NCI-H2107 (cell line): ENCODE measurements around the gene SMAD3.
A peak's percentile ranks its signal among the peaks of the same experiment; 100 is the strongest.
"Not testable (repeated sequence)": the region's sequence is repeated elsewhere in the genome, so short reads cannot be mapped to it uniquely, and the experiment has no call there.

Experiments used
- DNase-seq: peaks from one replicate; lab custom pipeline; 2025; lab: John Stamatoyannopoulos, UW

SMAD3 gene

GRCh38 chr15:67063689-67064606 is 1.5 kb upstream of the SMAD3 start:
- peak; percentile 23 for DNase-seq

GRCh38 chr15:67064607-67065530 is 533 bp upstream of the SMAD3 start:
- DNase-seq, result no peak

GRCh38 chr15:67066041-67066958 is 898 bp downstream of the SMAD3 start:
- no peak for DNase-seq

GRCh38 chr15:67066959-67067853 is 1.8 kb downstream of the SMAD3 start:
- no peak for DNase-seq

GRCh38 chr15:67067930-67068551 is 2.6 kb downstream of the SMAD3 start:
- DNase-seq, result no peak

GRCh38 chr15:67068710-67069400 is 3.5 kb downstream of the SMAD3 start:
- DNase-seq, result no peak

- DNase-seq, result no peak
Observed at GRCh38 chr15:67070150-67070549, 4.7 kb downstream of the SMAD3 start.

GRCh38 chr15:67070892-67071664 is 5.7 kb downstream of the SMAD3 start:
- DNase-seq, result no peak

GRCh38 chr15:67072442-67072841 is 7.0 kb downstream of the SMAD3 start:
- no peak for DNase-seq

GRCh38 chr15:67072958-67073357 is 7.6 kb downstream of the SMAD3 start:
- DNase-seq, result no peak

GRCh38 chr15:67074886-67075229 is 9.5 kb downstream of the SMAD3 start:
- DNase-seq, result no peak

- DNase-seq, result not testable (repeated sequence)
Observed at GRCh38 chr15:67075555-67076135, 10.2 kb downstream of the SMAD3 start.

- DNase-seq, result no peak
Observed at GRCh38 chr15:67076147-67076843, 10.9 kb downstream of the SMAD3 start.

GRCh38 chr15:67077641-67078215 is 12.3 kb downstream of the SMAD3 start:
- DNase-seq, result no peak

GRCh38 chr15:67079361-67079760 is 14.0 kb downstream of the SMAD3 start:
- DNase-seq, result no peak

GRCh38 chr15:67080118-67080899 is 14.9 kb downstream of the SMAD3 start:
- DNase-seq, result no peak
